Body of pancreas (tissue), 4 donors: ENCODE results near the gene H3-3A.

Source experiments
- CTCF ChIP-seq, 7 experiments: fragments of 450-650 bp in 4 of 7; fragments of 200-600 bp in 3 of 7; sonication (generic) in 3 of 7; IDR thresholded peaks; one replicate each; pipeline ENCODE4 v1.5.1; 2016 to 2019; ENCODE audit warnings: antibody characterized with exemption in 7 of 7
- POLR2A ChIP-seq, 3 donors: fragments of 450-650 bp; IDR thresholded peaks; one replicate each; pipeline ENCODE4 v1.6.1; 2016; ENCODE audit warnings: antibody characterized with exemption in 3 of 3, mild to moderate bottlenecking in 2 of 3

- TF ChIP-seq CTCF (IDR thresholded peaks at IDR 0.05) (no peak), POLR2A (IDR thresholded peaks at IDR 0.05) (no peak)
Observed at GRCh38 chr1:226118357-226118756, 55.8 kb downstream of the H3-3A start.
